H9 (cell line): Measurements from ENCODE around the gene CYGB. TPM values are rescaled to one million over a fixed set of nuclear protein-coding genes. Genes with fewer than 3 reads are reported as not detected.

ENCODE experiments used
- DNase-seq: peaks from one replicate; pipeline ENCODE4 v3.0.0-alpha.2; 2017
- H2AFZ ChIP-seq: one replicate; pipeline ENCODE4 v1.6.1; 2013; ENCODE audit warnings: mild to moderate bottlenecking, low read length, control low read depth, moderate library complexity
- H2AK5ac ChIP-seq: 2 replicates; pipeline ENCODE4 v1.6.1; 2013; ENCODE audit warnings: low read length, control low read depth, mixed read lengths; ENCODE audit not compliant: insufficient read length
- H2BK120ac ChIP-seq: one replicate; pipeline ENCODE4 v1.6.1; 2013; ENCODE audit warnings: low read depth, mild to moderate bottlenecking, low read length, control low read depth, inconsistent platforms; ENCODE audit not compliant: poor library complexity, severe bottlenecking
- H2BK12ac ChIP-seq: 2 replicates; pipeline ENCODE4 v1.6.1; 2013; ENCODE audit warnings: low read length, control low read depth, mixed read lengths, low read depth; ENCODE audit not compliant: insufficient read length
- H2BK15ac ChIP-seq: 2 replicates; pipeline ENCODE4 v1.6.1; 2013; ENCODE audit warnings: low read depth, low read length, control low read depth
- H2BK20ac ChIP-seq: one replicate; pipeline ENCODE4 v1.6.1; 2013; ENCODE audit warnings: low read depth, mild to moderate bottlenecking, low read length, control low read depth, inconsistent platforms; ENCODE audit not compliant: poor library complexity, severe bottlenecking
- H2BK5ac ChIP-seq: 2 replicates; pipeline ENCODE4 v1.6.1; 2013; ENCODE audit warnings: low read length, control low read depth, mixed read lengths; ENCODE audit not compliant: insufficient read length
- H3K14ac ChIP-seq: 2 replicates; pipeline ENCODE4 v1.6.1; 2013; ENCODE audit warnings: low read length, control low read depth; ENCODE audit not compliant: insufficient read depth
- H3K18ac ChIP-seq: 2 replicates; pipeline ENCODE4 v1.6.1; 2013; ENCODE audit warnings: low read depth, mild to moderate bottlenecking, mixed read lengths, low read length, control low read depth; ENCODE audit not compliant: insufficient read length
- H3K23ac ChIP-seq: 2 replicates; pipeline ENCODE4 v1.6.1; 2013; ENCODE audit warnings: low read length, control low read depth, mixed read lengths, low read depth; ENCODE audit not compliant: insufficient read length
- H3K23me2 ChIP-seq: 2 replicates; pipeline ENCODE4 v1.6.1; 2013; ENCODE audit warnings: low read depth, mild to moderate bottlenecking, mixed read lengths, low read length, control low read depth; ENCODE audit not compliant: insufficient read length, poor library complexity, severe bottlenecking
- H3K27ac ChIP-seq: 2 replicates; pipeline ENCODE4 v1.5.1; 2013; ENCODE audit warnings: low read length, control low read depth, mixed read lengths, low read depth; ENCODE audit not compliant: insufficient read length
- H3K27me3 ChIP-seq: 2 replicates; pipeline ENCODE4 v1.6.1; 2013; ENCODE audit warnings: low read length, control low read depth, inconsistent platforms; ENCODE audit not compliant: insufficient read depth
- H3K4ac ChIP-seq: 2 replicates; pipeline ENCODE4 v1.6.1; 2013; ENCODE audit warnings: low read depth, mild to moderate bottlenecking, control low read depth, inconsistent platforms, low read length, moderate library complexity
- H3K4me1 ChIP-seq: 2 replicates; pipeline ENCODE4 v1.6.1; 2013; ENCODE audit warnings: low read length, control low read depth, inconsistent platforms; ENCODE audit not compliant: insufficient read depth
- H3K4me2 ChIP-seq: 2 replicates; pipeline ENCODE4 v1.6.1; 2013; ENCODE audit warnings: low read length, control low read depth, mixed read lengths; ENCODE audit not compliant: insufficient read length, insufficient read depth
- H3K56ac ChIP-seq: 2 replicates; pipeline ENCODE4 v1.6.1; 2013; ENCODE audit warnings: low read depth, mild to moderate bottlenecking, mixed read lengths, low read length, control low read depth; ENCODE audit not compliant: insufficient read length
- H3K79me1 ChIP-seq: 2 replicates; pipeline ENCODE4 v1.6.1; 2013; ENCODE audit warnings: low read depth, mild to moderate bottlenecking, moderate library complexity, low read length, control low read depth, inconsistent platforms; ENCODE audit not compliant: insufficient read depth, poor library complexity, severe bottlenecking
- H3K79me2 ChIP-seq: 2 replicates; pipeline ENCODE4 v1.6.1; 2013; ENCODE audit warnings: low read length, control low read depth, inconsistent platforms; ENCODE audit not compliant: insufficient read depth
- H3K9ac ChIP-seq: 2 replicates; pipeline ENCODE4 v1.6.1; 2013; ENCODE audit warnings: low read length, control low read depth, mixed read lengths; ENCODE audit not compliant: insufficient read length; ENCODE audit errors: extremely low read depth
- H3K9me3 ChIP-seq: one replicate; pipeline ENCODE4 v1.6.1; 2013; ENCODE audit warnings: low read depth, low read length, inconsistent platforms; ENCODE audit not compliant: control insufficient read depth
- H3T11ph ChIP-seq: one replicate; pipeline ENCODE4 v1.6.1; 2013; ENCODE audit warnings: mild to moderate bottlenecking, low read length, control low read depth, inconsistent platforms
- H4K20me1 ChIP-seq: one replicate; pipeline ENCODE4 v1.6.1; 2013; ENCODE audit not compliant: control insufficient read depth, insufficient read length, insufficient read depth
- H4K5ac ChIP-seq: 2 replicates; pipeline ENCODE4 v1.6.1; 2013; ENCODE audit warnings: low read depth, mild to moderate bottlenecking, mixed read lengths, low read length, control low read depth; ENCODE audit not compliant: insufficient read length
- H4K8ac ChIP-seq: replicated peaks from 2 replicates; pipeline ENCODE4 v1.6.1; 2013; ENCODE audit warnings: low read length, control low read depth, mixed read lengths, low read depth; ENCODE audit not compliant: insufficient read length
- H4K91ac ChIP-seq: 2 replicates; pipeline ENCODE4 v1.6.1; 2013; ENCODE audit warnings: low read depth, mild to moderate bottlenecking, moderate library complexity, mixed read lengths, low read length, control low read depth; ENCODE audit not compliant: insufficient read length
- H3K27ac Mint-ChIP-seq, 3 experiments: 2 replicates in 2 of 3; 3 replicates in 1 of 3; pipeline ENCODE4 v1.8.0; 2020 to 2021; ENCODE audit warnings: mixed read lengths in 3 of 3, mild to moderate bottlenecking in 1 of 3, moderate library complexity in 1 of 3
- H3K27me3 Mint-ChIP-seq: 2 replicates; pipeline ENCODE4 v1.8.0; 2021; ENCODE audit warnings: low read depth, mild to moderate bottlenecking, moderate library complexity, mixed read lengths
- H3K36me3 Mint-ChIP-seq, 3 experiments: 2 replicates in 2 of 3; 3 replicates in 1 of 3; pipeline ENCODE4 v1.8.0; 2020 to 2021; ENCODE audit warnings: low read depth in 3 of 3, mixed read lengths in 3 of 3; ENCODE audit not compliant: insufficient read depth in 1 of 3
- H3K4me1 Mint-ChIP-seq, 2 experiments: 2 replicates each; pipeline ENCODE4 v1.8.0; 2020; ENCODE audit warnings: mixed read lengths in 2 of 2
- H3K4me3 Mint-ChIP-seq, 2 experiments: 2 replicates in 1 of 2; 3 replicates in 1 of 2; pipeline ENCODE4 v1.8.0; 2020 to 2021; ENCODE audit warnings: mild to moderate bottlenecking in 2 of 2, mixed read lengths in 2 of 2, moderate library complexity in 1 of 2
- H3K9me3 Mint-ChIP-seq, 2 experiments: 2 replicates in 1 of 2; 3 replicates in 1 of 2; pipeline ENCODE4 v1.8.0; 2020; ENCODE audit warnings: mild to moderate bottlenecking in 2 of 2, mixed read lengths in 2 of 2, moderate library complexity in 1 of 2
- WGBS: extraction: QIAGEN DNeasy Blood & Tissue Kit; methylation state at CpG from one replicate; pipeline ENCODE4 v1.1.7; 2013; ENCODE audit warnings: missing lambda C conversion rate, low lambda C conversion rate, mixed read lengths; ENCODE audit not compliant: insufficient read length; ENCODE audit errors: extremely low coverage; 5-methylcytosine and 5-hydroxymethylcytosine counted together
- total RNA-seq: library from RNA; stranded (reverse); gene quantifications from 2 replicates; pipeline ENCODE4 v1.2.1, GENCODE V29; 2021
- TF ChIP-seq, protein P1 (sequence below): fragments of 200-600 bp; sonication (generic); conservative IDR thresholded peaks from 3 replicates; pipeline ENCODE4 v1.8.0; 2021; ENCODE audit warnings: antibody characterized with exemption, mild to moderate bottlenecking

Gene CYGB
- total RNA-seq, 1 experiment from 2014 or later, result 2.4 TPM

DNA sequence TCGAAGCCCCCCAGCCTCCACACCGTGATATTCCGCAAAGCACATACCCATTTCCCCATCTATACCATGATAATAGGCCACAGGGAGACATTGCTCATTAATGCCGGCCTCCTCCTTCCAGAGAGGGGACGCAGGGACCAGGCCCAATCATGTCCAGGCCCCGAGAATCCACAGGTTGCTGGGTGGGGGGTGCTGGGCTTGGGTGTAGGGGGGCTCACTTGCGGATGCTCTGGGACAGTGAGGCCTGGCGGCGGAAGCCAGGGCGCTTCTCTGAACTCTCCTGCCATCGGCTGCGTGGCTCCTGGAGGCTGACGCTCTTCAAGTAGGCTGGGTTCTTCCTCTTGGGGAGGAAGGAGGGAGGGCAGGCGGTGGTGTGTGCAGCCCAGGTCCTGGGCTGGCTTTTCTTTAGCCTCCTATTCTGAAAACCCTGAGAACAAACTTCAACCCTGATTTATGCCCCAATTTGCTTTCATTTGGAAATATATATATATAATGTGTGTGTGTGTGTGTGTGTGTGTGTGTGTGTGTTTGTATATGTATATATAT, 57.9 kb downstream of the CYGB start:
- Histone ChIP-seq H4K5ac (no peak overlapping the region), H2BK15ac (no peak overlapping the region), H3K23ac (no peak overlapping the region), H2AK5ac (no peak overlapping the region), H2AFZ (no peak overlapping the region), H2BK5ac (no peak overlapping the region), H3K9me3 (no peaks in the 10 kb centered on the region), H2BK20ac (no peak overlapping the region), H4K91ac (no peak overlapping the region), H3K27me3 (no peaks in the 10 kb centered on the region), H3K27ac (no peak overlapping the region), H3K79me1 (no peaks in the 10 kb centered on the region), H3K79me2 (no peaks in the 10 kb centered on the region), H3K18ac (no peak overlapping the region), H4K8ac (no peak overlapping the region), H3K56ac (no peak overlapping the region), H3K4me1 (no peaks in the 10 kb centered on the region), H2BK12ac (no peak overlapping the region), H3K4ac (no peak overlapping the region), H3K4me2 (no peak overlapping the region), H3K9ac (no peak overlapping the region), H3T11ph (no peak overlapping the region), H4K20me1 (no peaks in the 10 kb centered on the region), H2BK120ac (no peak overlapping the region), H3K14ac (no peak overlapping the region), H3K23me2 (no peaks in the 10 kb centered on the region)
- Mint-ChIP-seq H3K27ac (no peak overlapping the region; a peak in 1 of 7 replicates), H3K27me3 (peaks cover 2% of the 10 kb centered on the region; the same call in 1 of the 2 replicates), H3K4me1 (peaks cover 0 to 4% of the 10 kb centered on the region in 2 experiments; a peak in 1 of 4 replicates), H3K4me3 (no peak overlapping the region), H3K9me3 (no peaks in the 10 kb centered on the region; a peak in 1 of 5 replicates), H3K36me3 (peaks cover 1 to 9% (median 8%) of the 10 kb centered on the region in 3 experiments; a peak in 5 of 7 replicates)
- TF ChIP-seq, protein P1, sequence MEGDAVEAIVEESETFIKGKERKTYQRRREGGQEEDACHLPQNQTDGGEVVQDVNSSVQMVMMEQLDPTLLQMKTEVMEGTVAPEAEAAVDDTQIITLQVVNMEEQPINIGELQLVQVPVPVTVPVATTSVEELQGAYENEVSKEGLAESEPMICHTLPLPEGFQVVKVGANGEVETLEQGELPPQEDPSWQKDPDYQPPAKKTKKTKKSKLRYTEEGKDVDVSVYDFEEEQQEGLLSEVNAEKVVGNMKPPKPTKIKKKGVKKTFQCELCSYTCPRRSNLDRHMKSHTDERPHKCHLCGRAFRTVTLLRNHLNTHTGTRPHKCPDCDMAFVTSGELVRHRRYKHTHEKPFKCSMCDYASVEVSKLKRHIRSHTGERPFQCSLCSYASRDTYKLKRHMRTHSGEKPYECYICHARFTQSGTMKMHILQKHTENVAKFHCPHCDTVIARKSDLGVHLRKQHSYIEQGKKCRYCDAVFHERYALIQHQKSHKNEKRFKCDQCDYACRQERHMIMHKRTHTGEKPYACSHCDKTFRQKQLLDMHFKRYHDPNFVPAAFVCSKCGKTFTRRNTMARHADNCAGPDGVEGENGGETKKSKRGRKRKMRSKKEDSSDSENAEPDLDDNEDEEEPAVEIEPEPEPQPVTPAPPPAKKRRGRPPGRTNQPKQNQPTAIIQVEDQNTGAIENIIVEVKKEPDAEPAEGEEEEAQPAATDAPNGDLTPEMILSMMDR, result no peak
- no peak for DNase-seq
- WGBS, result no CpG with 5 or more reads among the region's 14 CpGs
